Spinal cord (tissue), 10 donors: ENCODE data around the gene MPDU1. TPM values are rescaled to one million over a fixed set of nuclear protein-coding genes. Genes with fewer than 3 reads are reported as not detected.
A peak's percentile ranks its signal among the peaks of the same experiment; 100 is the strongest.

Experiments
- DNase-seq, 6 donors: peaks; one replicate each; pipeline versions ENCODE4 v3.0.0 to v3.0.0-alpha.2; 2013 to 2015; ENCODE audit warnings: low spot score in 6 of 6, low read depth in 4 of 6
- H3K27ac ChIP-seq: one replicate; pipeline ENCODE4 v1.5.1; 2013; ENCODE audit warnings: low read depth, low read length, control low read depth
- H3K27me3 ChIP-seq: one replicate; pipeline ENCODE4 v1.6.1; 2013; ENCODE audit warnings: low read length; ENCODE audit not compliant: control insufficient read depth, insufficient read depth
- H3K36me3 ChIP-seq: one replicate; pipeline ENCODE4 v1.6.1; 2013; ENCODE audit warnings: low read length; ENCODE audit not compliant: control insufficient read depth, insufficient read depth
- H3K4me1 ChIP-seq: one replicate; pipeline ENCODE4 v1.6.1; 2013; ENCODE audit warnings: low read length; ENCODE audit not compliant: control insufficient read depth, insufficient read depth
- H3K4me3 ChIP-seq: one replicate; pipeline ENCODE4 v1.5.1; 2013; ENCODE audit warnings: low read depth, low read length, control low read depth
- H3K9me3 ChIP-seq: one replicate; pipeline ENCODE4 v1.6.1; 2013; ENCODE audit warnings: low read length; ENCODE audit not compliant: control insufficient read depth, insufficient read depth
- WGBS: methylation state at CpG from one replicate; pipeline ENCODE4 v1.1.5; 2013; ENCODE audit warnings: missing lambda C conversion rate; ENCODE audit not compliant: insufficient coverage; 5-methylcytosine and 5-hydroxymethylcytosine counted together
- polyA plus RNA-seq, 2 donors: library from polyadenylated mRNA; unstranded; fragments of 120-200 nt; gene quantifications; one replicate each; pipeline ENCODE4 v1.2.1, GENCODE V29; 2013; ENCODE audit not compliant: insufficient read length in 2 of 2
- total RNA-seq, 2 donors: library from RNA; depleted of rRNA in 1 of 2; stranded (reverse); fragments of 120-200 nt in 1 of 2; fragments of >200 nt in 1 of 2; gene quantifications; one replicate each; pipeline versions ENCODE4 v1.2.3 to v1.2.4, GENCODE V29; 2013 to 2014
- donor health status: healthy.

MPDU1 gene
- total and polyA plus RNA-seq, 4 donors = 41.2 to 96.7 (median 84.9) TPM

- no peaks in the 10 kb centered on the region for H3K27me3 ChIP-seq
- H3K36me3 ChIP-seq = peaks cover 12% of the 10 kb centered on the region
- H3K4me3 ChIP-seq = peak overlapping the region; percentile 93
- no peaks in the 10 kb centered on the region for H3K9me3 ChIP-seq
- H3K27ac ChIP-seq = peak overlapping the region; percentile 94
- WGBS = 0% methylated on average over 4 of the region's 6 CpGs
- peaks cover 17% of the 10 kb centered on the region for H3K4me1 ChIP-seq
- DNase-seq = no peak
Measured at GRCh38 chr17:7626956-7627249, 43.3 kb downstream of the MPDU1 start.

- Histone ChIP-seq H3K27me3 (no peaks in the 10 kb centered on the region), H3K9me3 (no peaks in the 10 kb centered on the region), H3K27ac (peak within 1 kb of the TSS; percentile 94), H3K4me1 (peaks cover 17% of the 10 kb centered on the region), H3K4me3 (peak within 1 kb of the TSS; percentile 93), H3K36me3 (peaks cover 12% of the 10 kb centered on the region)
- under 1% methylated on average over 47 of the region's 54 CpGs for WGBS
- DNase-seq = peak in 5 of 6 donors; percentile 90 to 98 (median 94)
Measured at GRCh38 chr17:7627250-7628121, 43.8 kb downstream of the MPDU1 start, which contains the start of gene SAT2. SAT2 (minus strand) TSS chr17:7627821; CDS start chr17:7627635, 186 bp downstream.

DNA sequence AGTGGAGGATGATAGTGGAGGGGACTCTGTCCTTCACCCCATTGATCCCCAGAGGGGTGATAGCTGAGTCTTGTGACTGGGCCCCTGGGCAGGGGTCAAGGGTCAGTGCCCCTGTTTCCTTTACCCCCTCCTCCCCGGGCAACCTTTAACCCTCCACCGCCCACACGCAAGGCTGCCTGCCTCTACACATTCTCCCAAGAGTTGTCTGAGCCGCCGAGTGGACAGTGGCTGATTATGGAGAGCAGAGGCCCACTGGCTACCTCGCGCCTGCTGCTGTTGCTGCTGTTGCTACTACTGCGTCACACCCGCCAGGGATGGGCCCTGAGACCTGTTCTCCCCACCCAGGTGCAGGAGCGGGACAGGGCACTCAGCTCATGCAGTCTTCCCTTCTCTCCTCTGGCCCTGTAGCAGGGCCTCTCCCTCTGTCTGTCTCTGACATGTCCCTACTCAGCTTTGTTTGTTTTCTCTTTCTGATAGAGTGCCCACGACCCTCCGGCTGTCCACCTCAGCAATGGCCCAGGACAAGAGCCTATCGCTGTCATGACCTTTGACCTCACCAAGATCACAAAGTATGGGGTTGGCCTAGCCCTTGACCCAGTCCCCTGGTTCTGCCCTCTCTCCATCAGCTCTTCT, 46.4 kb downstream of the MPDU1 start, which contains the start of gene SHBG:
SHBG (plus strand) TSS at position 197 of the 633 bp plus-strand sequence; CDS start at position 235, 38 bp downstream.
- no peak within 1 kb of the TSS for H3K4me3 ChIP-seq
- 75% methylated on average over 13 of the region's 13 CpGs for WGBS
- peaks cover 28% of the 10 kb centered on the region for H3K4me1 ChIP-seq
- DNase-seq = no peak
- H3K36me3 ChIP-seq = peaks cover 12% of the 10 kb centered on the region
- H3K9me3 ChIP-seq = no peaks in the 10 kb centered on the region
- H3K27ac ChIP-seq = no peak within 1 kb of the TSS
- no peaks in the 10 kb centered on the region for H3K27me3 ChIP-seq

DNA sequence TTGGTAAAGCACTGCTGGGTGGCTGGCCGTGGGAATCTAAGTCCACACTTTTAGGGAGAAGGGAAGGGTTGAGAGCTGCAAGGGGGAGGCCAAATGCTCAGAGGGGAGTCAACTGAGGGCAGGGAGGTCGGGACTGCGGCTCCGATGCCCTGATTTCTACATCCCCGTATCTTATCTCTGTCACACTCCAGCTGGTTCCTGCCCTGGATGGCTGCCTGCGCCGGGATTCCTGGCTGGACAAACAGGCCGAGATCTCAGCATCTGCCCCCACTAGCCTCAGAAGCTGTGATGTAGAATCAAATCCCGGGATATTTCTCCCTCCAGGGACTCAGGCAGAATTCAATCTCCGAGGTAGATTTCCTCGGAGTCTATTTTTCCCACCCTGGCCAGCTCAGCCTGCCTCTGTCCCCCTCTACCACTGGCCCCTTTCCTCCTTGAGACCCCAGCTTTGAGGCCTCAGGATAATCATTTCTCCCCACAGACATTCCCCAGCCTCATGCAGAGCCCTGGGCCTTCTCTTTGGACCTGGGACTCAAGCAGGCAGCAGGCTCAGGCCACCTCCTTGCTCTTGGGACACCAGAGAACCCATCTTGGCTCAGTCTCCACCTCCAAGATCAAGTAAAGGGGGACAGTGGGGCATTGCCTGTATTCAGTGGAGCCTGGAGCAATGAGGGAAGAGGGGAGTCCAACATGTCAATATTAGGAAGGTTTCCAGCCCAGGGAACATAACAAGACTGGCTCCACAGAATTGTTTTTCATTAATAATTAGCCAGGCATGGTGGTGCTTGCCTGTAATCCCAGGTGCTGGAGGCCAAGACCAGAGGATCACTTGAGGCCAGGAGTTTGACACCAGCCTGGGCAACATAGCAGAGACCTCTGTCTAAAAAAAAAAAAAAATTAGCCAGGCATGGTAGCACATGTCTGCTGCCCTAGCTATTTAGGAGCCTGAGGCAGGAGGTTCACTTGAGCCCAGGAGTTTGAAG, 48.0 kb downstream of the MPDU1 start:
- no peak overlapping the region for H3K4me3 ChIP-seq
- DNase-seq = no peak
- peaks cover 23% of the 10 kb centered on the region for H3K4me1 ChIP-seq
- H3K27ac ChIP-seq = no peak overlapping the region
- H3K27me3 ChIP-seq = no peaks in the 10 kb centered on the region
- WGBS = 91% methylated on average over 10 of the region's 11 CpGs
- H3K9me3 ChIP-seq = no peaks in the 10 kb centered on the region
- no peaks in the 10 kb centered on the region for H3K36me3 ChIP-seq

- peaks cover 17% of the 10 kb centered on the region for H3K4me1 ChIP-seq
- no peaks in the 10 kb centered on the region for H3K27me3 ChIP-seq
- H3K4me3 ChIP-seq = no peak overlapping the region
- H3K27ac ChIP-seq = no peak overlapping the region
- 51% methylated on average over 3 of the region's 6 CpGs for WGBS
- no peak for DNase-seq
- no peaks in the 10 kb centered on the region for H3K9me3 ChIP-seq
- no peaks in the 10 kb centered on the region for H3K36me3 ChIP-seq
Measured at GRCh38 chr17:7632492-7632894, 48.8 kb downstream of the MPDU1 start.

- H3K27ac ChIP-seq = no peak overlapping the region
- H3K9me3 ChIP-seq = no peaks in the 10 kb centered on the region
- peaks cover 13% of the 10 kb centered on the region for H3K4me1 ChIP-seq
- DNase-seq = no peak
- H3K4me3 ChIP-seq = no peak overlapping the region
- no CpG with 5 or more reads among the region's 2 CpGs for WGBS
- no peaks in the 10 kb centered on the region for H3K36me3 ChIP-seq
- no peaks in the 10 kb centered on the region for H3K27me3 ChIP-seq
Measured at GRCh38 chr17:7633093-7633492, 49.4 kb downstream of the MPDU1 start.

DNA sequence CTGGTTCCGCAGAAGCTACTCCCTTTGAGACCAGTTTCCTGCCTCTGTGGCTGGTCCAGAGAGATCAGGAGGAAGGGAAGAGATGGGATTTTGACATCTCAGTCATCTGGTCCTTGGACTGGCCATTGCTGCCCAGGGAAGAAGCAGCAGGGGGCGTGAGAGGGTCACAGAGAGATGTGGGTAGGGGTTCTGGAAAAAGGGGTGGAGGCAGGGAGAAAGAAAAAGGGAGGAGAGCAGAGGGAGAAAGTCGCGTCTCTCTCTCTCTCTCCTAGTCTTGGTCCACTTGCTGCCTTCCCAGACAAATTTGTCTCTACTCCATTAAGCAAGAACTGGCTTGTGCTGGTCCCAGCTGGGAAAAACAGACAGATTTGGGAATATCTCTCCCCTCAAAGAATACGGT, 50.7 kb downstream of the MPDU1 start:
- peaks cover 11% of the 10 kb centered on the region for H3K4me1 ChIP-seq
- no peaks in the 10 kb centered on the region for H3K9me3 ChIP-seq
- WGBS = 36% methylated on average over 3 of the region's 5 CpGs
- H3K4me3 ChIP-seq = peak overlapping the region; percentile 16
- no peaks in the 10 kb centered on the region for H3K27me3 ChIP-seq
- peak in 3 of 6 donors; percentile 64 to 86 (median 82) for DNase-seq
- H3K36me3 ChIP-seq = no peaks in the 10 kb centered on the region
- peak overlapping the region; percentile 33 for H3K27ac ChIP-seq

DNA sequence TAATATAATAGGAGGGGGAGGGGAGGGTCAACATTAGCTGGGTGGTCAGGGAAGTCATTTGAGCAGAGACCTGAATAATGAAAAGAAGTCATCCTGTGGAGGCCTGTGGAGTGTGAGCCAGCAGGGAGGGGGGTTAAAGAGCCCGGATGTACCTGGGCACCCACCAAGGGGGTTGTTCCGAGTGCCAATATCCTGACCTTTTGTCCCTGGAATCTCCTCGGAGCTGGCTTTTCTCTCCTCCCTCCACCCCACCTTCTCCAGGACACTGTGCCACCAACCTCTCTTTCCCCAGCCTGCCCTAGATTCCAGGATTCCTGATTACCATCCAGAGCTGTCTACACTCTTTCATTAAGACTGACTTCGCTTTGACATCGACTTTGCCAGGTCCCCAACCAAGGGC, 52.5 kb downstream of the MPDU1 start:
- Histone ChIP-seq H3K36me3 (no peaks in the 10 kb centered on the region), H3K27me3 (no peaks in the 10 kb centered on the region), H3K9me3 (no peaks in the 10 kb centered on the region), H3K4me3 (no peak overlapping the region), H3K27ac (no peak overlapping the region), H3K4me1 (peaks cover 11% of the 10 kb centered on the region)
- no peak for DNase-seq
- WGBS = 46% methylated on average over 5 of the region's 5 CpGs
